Esophagus (tissue), 2 donors: ENCODE measurements around the gene HEXD. TPM values are rescaled to one million over a fixed set of nuclear protein-coding genes. Genes with fewer than 3 reads are reported as not detected.
A peak's percentile ranks its signal among the peaks of the same experiment; 100 is the strongest.

Source experiments
- H3K27ac ChIP-seq, 2 donors: one replicate each; pipeline ENCODE4 v1.5.1; 2013; ENCODE audit warnings: low read depth in 2 of 2, mild to moderate bottlenecking in 2 of 2, inconsistent platforms in 1 of 2, low read length in 1 of 2, moderate library complexity in 1 of 2
- H3K27me3 ChIP-seq, 2 donors: one replicate each; pipeline ENCODE4 v1.6.1; 2013; ENCODE audit warnings: low read length in 2 of 2, control low read depth in 1 of 2, mild to moderate bottlenecking in 1 of 2; ENCODE audit not compliant: insufficient read depth in 2 of 2, control insufficient read depth in 1 of 2
- H3K36me3 ChIP-seq, 2 donors: one replicate each; pipeline ENCODE4 v1.6.1; 2013; ENCODE audit warnings: low read length in 1 of 2; ENCODE audit not compliant: control insufficient read depth in 2 of 2, insufficient read depth in 2 of 2
- H3K4me1 ChIP-seq, 2 donors: one replicate each; pipeline ENCODE4 v1.6.1; 2013; ENCODE audit warnings: low read length in 1 of 2; ENCODE audit not compliant: control insufficient read depth in 2 of 2, insufficient read depth in 2 of 2
- H3K4me3 ChIP-seq, 2 donors: one replicate each; pipeline ENCODE4 v1.5.1; 2013; ENCODE audit warnings: low read length in 2 of 2, mild to moderate bottlenecking in 2 of 2, low read depth in 1 of 2, moderate library complexity in 1 of 2
- H3K9me3 ChIP-seq, 2 donors: one replicate each; pipeline ENCODE4 v1.6.1; 2013; ENCODE audit warnings: mild to moderate bottlenecking in 2 of 2, low read depth in 1 of 2, low read length in 1 of 2, moderate library complexity in 1 of 2; ENCODE audit not compliant: control insufficient read depth in 2 of 2, insufficient read depth in 1 of 2
- WGBS, 2 donors: extraction: QIAGEN DNeasy Blood & Tissue Kit; methylation state at CpG; one replicate each; pipeline ENCODE4 v1.1.7; 2013; 5-methylcytosine and 5-hydroxymethylcytosine counted together
- polyA plus RNA-seq, 2 donors: library from polyadenylated mRNA; stranded (reverse); fragments of 200-250 nt; gene quantifications; one replicate each; pipeline ENCODE4 v1.2.3, GENCODE V29; 2013
- donor health status: healthy with polysubstance abuse.
- donor health status: Bipolar disorder and iron deficiency.

Gene HEXD
- polyA plus RNA-seq, 2 donors: 24.0 to 46.5 TPM

- Histone ChIP-seq H3K9me3 (no peaks in the 10 kb centered on the region), H3K4me3 (no peak overlapping the region), H3K27ac (no peak overlapping the region), H3K36me3 (peaks cover 0 to 36% of the 10 kb centered on the region in 2 donors), H3K4me1 (peaks cover 8 to 30% of the 10 kb centered on the region in 2 donors), H3K27me3 (no peaks in the 10 kb centered on the region)
- 91% methylated on average over 35 of the region's 35 CpGs for WGBS, 2 donors
Observed at GRCh38 chr17:82444284-82444893, 26.2 kb downstream of the HEXD start.

GRCh38 chr17:82444941-82445521, 26.9 kb downstream of the HEXD start:
- H3K36me3 ChIP-seq: peaks cover 0 to 36% of the 10 kb centered on the region in 2 donors

GRCh38 chr17:82445542-82445941, 27.4 kb downstream of the HEXD start:
- Histone ChIP-seq H3K9me3 (no peaks in the 10 kb centered on the region), H3K4me3 (no peak overlapping the region)

More at GRCh38 chr17:82444941-82445521, 26.9 kb downstream of the HEXD start:
- Histone ChIP-seq H3K27ac (no peak overlapping the region), H3K4me3 (no peak overlapping the region), H3K27me3 (no peaks in the 10 kb centered on the region), H3K4me1 (peaks cover 12 to 34% of the 10 kb centered on the region in 2 donors), H3K9me3 (no peaks in the 10 kb centered on the region)
- 54 to 56% methylated on average over 19 of the region's 19 CpGs for WGBS, 2 donors

GRCh38 chr17:82446124-82446523, 28.0 kb downstream of the HEXD start:
- no peaks in the 10 kb centered on the region for H3K9me3 ChIP-seq
- WGBS, 2 donors: 84 to 92% methylated on average over 15 of the region's 15 CpGs
- H3K27ac ChIP-seq: no peak overlapping the region
- H3K27me3 ChIP-seq: no peaks in the 10 kb centered on the region
- H3K4me1 ChIP-seq: peaks cover 12 to 34% of the 10 kb centered on the region in 2 donors
- H3K4me3 ChIP-seq: no peak overlapping the region
- peaks cover 0 to 34% of the 10 kb centered on the region in 2 donors for H3K36me3 ChIP-seq

More at GRCh38 chr17:82445542-82445941, 27.4 kb downstream of the HEXD start:
- WGBS, 2 donors: 68 to 76% methylated on average over 13 of the region's 13 CpGs
- H3K27me3 ChIP-seq: no peaks in the 10 kb centered on the region
- peaks cover 0 to 34% of the 10 kb centered on the region in 2 donors for H3K36me3 ChIP-seq
- no peak overlapping the region for H3K27ac ChIP-seq
- H3K4me1 ChIP-seq: peaks cover 12 to 34% of the 10 kb centered on the region in 2 donors

GRCh38 chr17:82446649-82447048, 28.5 kb downstream of the HEXD start:
- peaks cover 12 to 34% of the 10 kb centered on the region in 2 donors for H3K4me1 ChIP-seq
- 79 to 80% methylated on average over 12 of the region's 12 CpGs for WGBS, 2 donors
- H3K36me3 ChIP-seq: peaks cover 0 to 34% of the 10 kb centered on the region in 2 donors

GRCh38 chr17:82447876-82448275, 29.7 kb downstream of the HEXD start:
- Histone ChIP-seq H3K9me3 (no peaks in the 10 kb centered on the region), H3K4me3 (no peak overlapping the region), H3K36me3 (peaks cover 0 to 24% of the 10 kb centered on the region in 2 donors), H3K27me3 (no peaks in the 10 kb centered on the region), H3K27ac (no peak overlapping the region), H3K4me1 (peaks cover 12 to 32% of the 10 kb centered on the region in 2 donors)
- WGBS, 2 donors: 90 to 91% methylated on average over 11 of the region's 11 CpGs

More at GRCh38 chr17:82446649-82447048, 28.5 kb downstream of the HEXD start:
- Histone ChIP-seq H3K27ac (no peak overlapping the region), H3K9me3 (no peaks in the 10 kb centered on the region), H3K27me3 (no peaks in the 10 kb centered on the region), H3K4me3 (no peak overlapping the region)

- no peaks in the 10 kb centered on the region for H3K9me3 ChIP-seq
- H3K36me3 ChIP-seq: peaks cover 0 to 12% of the 10 kb centered on the region in 2 donors
- H3K4me3 ChIP-seq: peak overlapping the region; percentile 81 to 94
- H3K27ac ChIP-seq: peak overlapping the region; percentile 87 to 89
- peaks cover 7 to 21% of the 10 kb centered on the region in 2 donors for H3K4me1 ChIP-seq
- 65 to 70% methylated on average over 30 of the region's 30 CpGs for WGBS, 2 donors
- no peaks in the 10 kb centered on the region for H3K27me3 ChIP-seq
Observed at GRCh38 chr17:82449131-82449882, 31.2 kb downstream of the HEXD start.

- peaks cover 0 to 6% of the 10 kb centered on the region in 2 donors for H3K36me3 ChIP-seq
- H3K4me1 ChIP-seq: peaks cover 6 to 19% of the 10 kb centered on the region in 2 donors
- no peaks in the 10 kb centered on the region for H3K27me3 ChIP-seq
- H3K27ac ChIP-seq: peak overlapping the region; percentile 87 to 89
- WGBS, 2 donors: 52 to 60% methylated on average over 18 of the region's 18 CpGs
- peak overlapping the region; percentile 81 to 94 for H3K4me3 ChIP-seq
- H3K9me3 ChIP-seq: no peaks in the 10 kb centered on the region
Observed at GRCh38 chr17:82449883-82450356, 31.8 kb downstream of the HEXD start.

GRCh38 chr17:82450357-82451106, 32.4 kb downstream of the HEXD start, which contains the start of gene CYBC1:
TSS of gene CYBC1 (minus strand) at chr17:82450752. CDS start at chr17:82449254, 1,498 bp downstream.
- Histone ChIP-seq H3K27ac (peak within 1 kb of the TSS; percentile 87 to 89), H3K4me3 (peak within 1 kb of the TSS; percentile 81 to 94), H3K27me3 (no peaks in the 10 kb centered on the region), H3K4me1 (peaks cover 6 to 15% of the 10 kb centered on the region in 2 donors), H3K36me3 (peaks cover 0 to 5% of the 10 kb centered on the region in 2 donors), H3K9me3 (no peaks in the 10 kb centered on the region)
- WGBS, 2 donors: 1% methylated on average over 87 to 91 of the region's 91 CpGs
